Measurements from ENCODE around the gene SHISA7.

SHISA7 gene

DNA sequence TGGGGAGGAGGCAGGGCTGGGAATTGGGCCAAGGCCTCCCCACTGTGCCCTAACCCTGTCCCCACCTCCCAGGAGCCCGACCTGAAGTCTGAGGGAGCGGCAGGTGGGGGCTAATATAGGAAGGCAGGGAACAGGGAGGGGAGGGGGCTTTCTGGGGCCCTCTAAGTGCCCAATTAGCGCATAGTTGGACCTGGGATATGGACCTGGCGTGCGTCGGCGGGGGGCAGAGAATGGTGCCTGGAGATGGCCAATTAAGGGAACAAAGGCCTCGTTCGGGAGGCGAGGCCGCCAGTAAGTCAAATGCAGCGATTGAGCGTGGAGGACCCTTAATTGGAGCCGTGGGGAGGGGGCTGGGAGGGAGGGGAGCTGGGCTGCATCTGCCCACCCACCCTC is 21.6 kb upstream of the SHISA7 start, which contains the start of gene C19orf85:
C19orf85 (minus strand) TSS at position 90 of the 393 bp plus-strand sequence. CDS start 197 bp downstream, outside the sequence.
- TF ChIP-seq MYC (IDR thresholded peaks at IDR 0.05; ENCODE audit: low read depth, low read length), result no peak
- TF ChIP-seq, protein P1, sequence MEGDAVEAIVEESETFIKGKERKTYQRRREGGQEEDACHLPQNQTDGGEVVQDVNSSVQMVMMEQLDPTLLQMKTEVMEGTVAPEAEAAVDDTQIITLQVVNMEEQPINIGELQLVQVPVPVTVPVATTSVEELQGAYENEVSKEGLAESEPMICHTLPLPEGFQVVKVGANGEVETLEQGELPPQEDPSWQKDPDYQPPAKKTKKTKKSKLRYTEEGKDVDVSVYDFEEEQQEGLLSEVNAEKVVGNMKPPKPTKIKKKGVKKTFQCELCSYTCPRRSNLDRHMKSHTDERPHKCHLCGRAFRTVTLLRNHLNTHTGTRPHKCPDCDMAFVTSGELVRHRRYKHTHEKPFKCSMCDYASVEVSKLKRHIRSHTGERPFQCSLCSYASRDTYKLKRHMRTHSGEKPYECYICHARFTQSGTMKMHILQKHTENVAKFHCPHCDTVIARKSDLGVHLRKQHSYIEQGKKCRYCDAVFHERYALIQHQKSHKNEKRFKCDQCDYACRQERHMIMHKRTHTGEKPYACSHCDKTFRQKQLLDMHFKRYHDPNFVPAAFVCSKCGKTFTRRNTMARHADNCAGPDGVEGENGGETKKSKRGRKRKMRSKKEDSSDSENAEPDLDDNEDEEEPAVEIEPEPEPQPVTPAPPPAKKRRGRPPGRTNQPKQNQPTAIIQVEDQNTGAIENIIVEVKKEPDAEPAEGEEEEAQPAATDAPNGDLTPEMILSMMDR (IDR thresholded peaks at IDR 0.05; ENCODE audit: low read depth, low read length), result no peak
- no peak within 1 kb of the TSS for H3K4me3 ChIP-seq (ENCODE audit: low read depth, low read length)
- no peak for DNase-seq (ENCODE audit: low read depth)

- no peak for TF ChIP-seq MYC (IDR thresholded peaks at IDR 0.05; ENCODE audit: low read depth, low read length)
- H3K4me3 ChIP-seq (ENCODE audit: low read depth, low read length), result no peak overlapping the region
- DNase-seq (ENCODE audit: low read depth), result no peak
These were observed 21.1 kb upstream of the SHISA7 start for GRCh38 chr19:55464039-55464661.

DNA sequence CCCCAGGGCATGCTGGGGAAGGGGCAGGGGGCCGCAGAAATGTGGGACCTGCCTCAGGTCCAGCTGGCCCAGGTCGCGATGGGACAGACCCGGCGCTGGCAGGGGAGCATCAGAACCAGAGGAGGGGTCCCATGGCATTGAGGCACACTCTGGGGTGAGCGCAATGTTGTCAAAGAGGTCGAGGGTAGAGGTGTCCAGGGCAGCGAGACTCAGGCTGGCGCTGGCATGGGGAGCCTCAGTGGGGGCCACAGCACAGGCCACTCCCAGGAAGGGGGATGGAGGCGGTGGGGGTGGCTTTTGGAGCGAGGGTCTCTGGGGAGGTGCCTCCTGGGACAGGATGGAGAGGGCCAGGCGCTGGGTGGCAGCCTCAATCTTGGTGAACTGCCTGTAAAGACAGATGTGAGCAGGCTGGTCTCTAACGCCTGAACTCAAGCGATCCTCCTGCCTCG is 20.5 kb upstream of the SHISA7 start:
- no peak for DNase-seq (ENCODE audit: low read depth)
- no peak for TF ChIP-seq POLR2A (IDR thresholded peaks at IDR 0.05; ENCODE audit: extremely low read depth, insufficient read length)
- TF ChIP-seq MAX (IDR thresholded peaks at IDR 0.05; ENCODE audit: low read depth, low read length), result no peak
- TF ChIP-seq, protein P1 (IDR thresholded peaks at IDR 0.05; ENCODE audit: low read depth, low read length), result no peak
- no peak for TF ChIP-seq MYC (IDR thresholded peaks at IDR 0.05; ENCODE audit: low read depth, low read length)
- H3K4me3 ChIP-seq (ENCODE audit: low read depth, low read length), result no peak overlapping the region

DNA sequence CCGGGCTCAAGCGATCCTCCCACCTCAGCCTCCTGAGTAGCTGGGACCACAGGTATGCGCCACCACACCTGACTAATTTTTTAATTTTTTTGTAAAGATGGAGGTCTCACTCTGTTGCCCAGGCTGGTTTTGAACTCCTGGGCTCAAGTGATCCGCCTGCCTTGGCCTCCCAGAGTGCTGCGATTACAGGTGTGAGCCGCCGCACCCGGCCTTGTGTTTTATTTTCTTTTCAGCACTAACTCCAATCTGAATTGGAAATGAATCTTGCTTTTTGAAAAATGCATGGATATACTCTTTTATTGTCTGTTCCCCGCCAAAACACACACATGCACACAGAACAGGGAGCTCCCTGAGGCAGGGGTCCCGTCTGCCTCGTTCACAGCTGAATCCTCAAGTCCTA is 19.6 kb upstream of the SHISA7 start:
- DNase-seq (ENCODE audit: low read depth), result no peak
- TF ChIP-seq MYC (IDR thresholded peaks at IDR 0.05; ENCODE audit: low read depth, low read length) (no peak), POLR2A (IDR thresholded peaks at IDR 0.05; ENCODE audit: extremely low read depth, insufficient read length) (no peak), MAX (IDR thresholded peaks at IDR 0.05; ENCODE audit: low read depth, low read length) (no peak)
- TF ChIP-seq, protein P1 (IDR thresholded peaks at IDR 0.05; ENCODE audit: low read depth, low read length), result no peak
- no peak overlapping the region for H3K4me3 ChIP-seq (ENCODE audit: low read depth, low read length)

DNA sequence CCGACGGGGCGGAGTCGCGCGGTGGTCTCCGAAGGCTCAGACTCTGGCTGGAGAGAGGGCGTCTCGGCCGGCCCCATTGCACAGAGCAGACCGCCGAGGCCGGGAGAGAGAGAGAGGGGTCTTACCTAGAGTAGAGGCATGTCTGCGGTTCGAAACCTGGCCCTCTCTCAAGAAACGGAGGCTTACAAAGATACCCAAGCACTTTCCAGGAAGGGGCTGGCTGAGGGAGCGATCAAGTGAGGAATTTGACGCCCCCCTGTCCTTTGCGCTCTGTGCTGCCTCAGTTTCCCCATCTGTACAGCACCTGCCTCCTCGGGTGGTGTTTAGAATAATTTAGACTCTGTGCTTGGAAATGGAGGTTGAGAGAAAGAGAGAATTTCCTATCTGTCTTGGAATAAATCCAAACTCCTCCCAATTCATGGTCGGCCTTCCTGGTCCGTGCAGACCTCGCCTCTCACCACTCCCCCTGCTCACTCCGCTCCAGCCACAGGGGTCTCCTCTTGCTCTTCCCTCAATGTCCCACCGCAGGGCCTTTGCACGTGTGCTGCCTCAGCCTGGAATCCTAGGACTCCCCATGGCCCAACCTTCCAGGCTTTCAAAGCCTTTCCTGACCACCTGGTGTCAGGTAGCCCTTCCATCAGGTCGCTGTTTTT is 19.0 kb upstream of the SHISA7 start:
- peak overlapping the region; percentile 48 for H3K4me3 ChIP-seq (ENCODE audit: low read depth, low read length)
- DNase-seq (ENCODE audit: low read depth), result no peak
- no peak for TF ChIP-seq POLR2A (IDR thresholded peaks at IDR 0.05; ENCODE audit: extremely low read depth, insufficient read length)
- TF ChIP-seq, protein P1 (IDR thresholded peaks at IDR 0.05; ENCODE audit: low read depth, low read length), result no peak

GRCh38 chr19:55461259-55461973 is 18.3 kb upstream of the SHISA7 start, which contains the start of gene ISOC2:
TSS of gene ISOC2 (minus strand) at chr19:55461642. CDS start at chr19:55456486, 5,156 bp downstream.
- TF ChIP-seq MYC (IDR thresholded peaks at IDR 0.05; ENCODE audit: low read depth, low read length) (peak; percentile 92), POLR2A (IDR thresholded peaks at IDR 0.05; ENCODE audit: extremely low read depth, insufficient read length) (peak; percentile 54), MAX (IDR thresholded peaks at IDR 0.05; ENCODE audit: low read depth, low read length) (peak; percentile 98)
- TF ChIP-seq, protein P1 (IDR thresholded peaks at IDR 0.05; ENCODE audit: low read depth, low read length), result no peak
- DNase-seq (ENCODE audit: low read depth), result peak; percentile 98
- peak within 1 kb of the TSS; percentile 67 for H3K4me3 ChIP-seq (ENCODE audit: low read depth, low read length)
